ACHN (cell line): ENCODE results near the gene NOL4L.

Experiments
- DNase-seq: peaks from one replicate; pipeline ENCODE4 v3.0.0-alpha.2; 2015
- in situ Hi-C: cut with HindIII; loops from 2 replicates; pipeline ENCODE4 v1.10.0; 2017; ENCODE audit warnings: low sequenced_read_pairs, low pct_ligation_motif_present, low pct_unique_long_range_greater_than_20kb

Gene NOL4L

DNA sequence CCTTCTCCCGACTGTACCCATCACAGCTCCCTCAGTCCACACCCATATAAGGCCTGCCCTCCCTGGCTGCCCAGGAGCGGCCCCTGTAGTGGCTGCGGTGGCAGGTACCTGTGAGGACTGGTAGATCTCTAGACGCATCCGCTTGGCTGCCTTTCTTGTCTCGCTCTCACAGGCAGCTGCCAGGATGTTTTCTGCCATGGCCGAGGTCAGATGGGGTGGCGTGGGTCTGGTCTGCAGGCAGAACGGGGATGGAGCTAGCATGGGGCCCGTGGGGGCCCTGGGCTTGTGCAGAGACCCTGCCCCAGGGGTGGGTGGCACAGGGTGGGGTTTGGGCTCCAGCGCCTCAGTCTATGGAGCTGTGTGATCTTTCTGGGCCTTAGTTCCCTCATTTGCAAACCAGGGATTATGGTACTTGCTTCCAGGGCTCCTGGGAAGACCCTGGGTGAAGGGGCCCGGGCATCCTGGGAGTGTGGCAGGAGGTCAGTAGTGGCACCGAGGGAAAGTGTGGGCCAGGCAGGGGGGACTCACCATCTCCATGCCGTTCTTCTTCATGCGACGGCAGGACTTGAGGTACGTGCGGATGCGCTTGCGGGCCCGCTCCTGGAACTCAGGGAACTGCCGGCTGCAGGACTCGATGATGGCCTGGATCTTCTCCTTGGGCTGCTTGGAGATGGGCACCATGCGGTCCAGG is 132.2 kb downstream of the NOL4L start:
- no peak for DNase-seq
- in situ Hi-C loops: no loop called here

DNA sequence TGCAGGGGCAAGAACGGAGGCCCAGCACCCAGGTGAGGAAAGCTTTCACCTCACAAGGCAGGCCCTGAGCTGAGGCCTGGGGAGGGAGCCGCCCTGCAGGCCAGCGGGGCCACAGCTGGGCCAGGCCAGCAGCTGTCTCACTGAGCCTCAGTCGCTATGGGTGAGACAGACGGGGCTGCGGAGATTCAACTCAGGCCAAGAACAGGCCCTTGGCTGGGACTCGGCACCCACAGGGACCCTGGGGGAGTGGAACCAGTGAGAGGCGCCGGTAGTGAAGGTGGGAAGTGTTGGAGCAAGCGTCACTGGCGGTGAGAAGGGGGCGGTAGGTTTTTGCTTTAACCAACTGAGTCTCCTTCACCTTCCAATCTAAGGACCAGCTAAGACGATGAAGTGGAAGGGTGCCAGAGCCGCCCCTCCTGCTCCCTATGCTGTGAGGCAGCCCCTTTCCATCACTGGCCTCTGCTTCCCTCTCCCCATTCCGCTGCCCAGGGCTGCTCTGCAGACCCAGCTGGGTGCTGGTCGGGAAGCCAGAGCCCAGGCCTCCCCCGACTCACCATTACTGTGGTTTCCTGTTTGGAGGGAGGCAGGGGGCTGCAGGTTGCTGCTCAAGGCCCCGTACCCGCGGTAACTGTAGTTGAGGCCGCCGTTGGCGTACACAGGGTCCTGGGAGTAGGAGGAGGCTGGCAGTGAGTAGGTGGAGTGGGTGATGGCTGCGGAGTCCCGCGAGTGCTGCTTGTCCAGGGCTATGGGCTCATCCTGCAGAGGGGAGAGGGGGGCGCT is 133.3 kb downstream of the NOL4L start:
- in situ Hi-C loops: no loop called here
- DNase-seq: no peak

DNA sequence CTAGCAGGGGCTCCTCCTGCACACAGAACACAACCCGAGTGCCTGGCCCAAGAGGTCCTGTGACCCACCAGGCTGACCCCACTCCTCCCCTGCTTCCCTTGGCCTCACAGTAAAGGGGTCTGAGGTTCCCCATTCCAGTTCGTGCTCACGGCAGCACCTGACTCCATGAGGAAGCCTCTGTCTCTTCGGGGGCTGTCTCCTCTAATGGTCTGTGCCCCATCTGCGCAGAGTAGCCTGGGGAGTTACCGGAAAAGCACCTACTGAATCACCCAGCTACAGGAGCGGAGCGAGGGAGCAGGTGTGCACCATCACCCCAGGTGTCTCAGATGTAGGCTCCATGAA is 133.8 kb downstream of the NOL4L start:
- in situ Hi-C loops: no loop called here
- no peak for DNase-seq

DNA sequence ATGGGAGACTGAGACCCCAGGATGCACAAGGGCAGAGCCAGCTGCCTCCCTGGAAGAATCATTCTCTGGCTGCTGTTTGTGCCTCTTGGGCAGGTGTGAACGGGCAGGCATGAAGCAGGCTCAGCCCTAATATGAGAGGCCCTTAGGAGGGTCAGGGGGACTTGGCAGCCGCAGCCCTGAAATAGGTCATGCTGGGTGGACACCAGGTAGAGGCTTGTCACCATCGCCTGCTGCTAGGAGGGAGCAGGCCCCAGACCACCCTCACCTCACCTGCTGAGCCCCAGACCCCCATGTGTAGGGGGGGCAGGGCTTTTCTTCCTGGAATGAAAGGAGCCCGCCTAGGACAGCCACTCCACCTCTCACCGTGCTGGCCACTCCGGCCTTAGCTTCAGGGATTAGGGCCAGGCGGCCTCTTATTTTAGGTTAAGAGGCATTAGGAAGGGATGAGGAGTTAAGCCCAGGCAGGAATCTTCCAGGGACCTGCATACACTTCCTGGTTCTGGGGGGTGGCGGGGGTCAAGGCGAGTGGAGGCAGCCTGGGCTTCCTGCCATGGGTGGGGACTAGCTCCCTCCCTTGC is 134.6 kb downstream of the NOL4L start:
- DNase-seq: no peak
- in situ Hi-C loops: no loop called here

DNA sequence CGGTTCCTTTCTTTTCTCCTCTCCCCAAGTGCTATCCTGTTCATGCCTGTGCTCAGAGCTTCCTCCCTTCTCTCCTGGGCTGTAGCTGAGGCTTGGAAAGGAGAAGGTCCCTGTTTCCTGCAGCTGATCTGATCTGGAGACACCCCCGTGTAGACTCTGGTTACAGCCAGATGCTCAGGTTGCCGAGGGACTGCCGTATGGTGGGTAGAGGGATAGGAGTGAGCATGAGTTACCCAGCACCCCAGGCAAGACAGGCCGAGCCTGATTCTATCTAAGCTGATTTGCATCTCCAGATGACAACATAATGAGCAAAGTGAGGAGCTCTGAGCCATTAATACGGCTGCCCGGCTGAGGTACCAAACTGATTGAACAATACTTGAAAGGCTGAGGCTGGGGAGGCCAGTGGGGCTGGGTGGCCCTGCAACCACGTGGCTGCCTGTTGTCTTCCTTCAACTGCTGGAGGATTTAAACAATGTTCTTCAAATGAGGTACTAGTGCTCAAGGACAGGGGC is 135.2 kb downstream of the NOL4L start:
- DNase-seq: no peak
- in situ Hi-C loops: no loop called here

DNA sequence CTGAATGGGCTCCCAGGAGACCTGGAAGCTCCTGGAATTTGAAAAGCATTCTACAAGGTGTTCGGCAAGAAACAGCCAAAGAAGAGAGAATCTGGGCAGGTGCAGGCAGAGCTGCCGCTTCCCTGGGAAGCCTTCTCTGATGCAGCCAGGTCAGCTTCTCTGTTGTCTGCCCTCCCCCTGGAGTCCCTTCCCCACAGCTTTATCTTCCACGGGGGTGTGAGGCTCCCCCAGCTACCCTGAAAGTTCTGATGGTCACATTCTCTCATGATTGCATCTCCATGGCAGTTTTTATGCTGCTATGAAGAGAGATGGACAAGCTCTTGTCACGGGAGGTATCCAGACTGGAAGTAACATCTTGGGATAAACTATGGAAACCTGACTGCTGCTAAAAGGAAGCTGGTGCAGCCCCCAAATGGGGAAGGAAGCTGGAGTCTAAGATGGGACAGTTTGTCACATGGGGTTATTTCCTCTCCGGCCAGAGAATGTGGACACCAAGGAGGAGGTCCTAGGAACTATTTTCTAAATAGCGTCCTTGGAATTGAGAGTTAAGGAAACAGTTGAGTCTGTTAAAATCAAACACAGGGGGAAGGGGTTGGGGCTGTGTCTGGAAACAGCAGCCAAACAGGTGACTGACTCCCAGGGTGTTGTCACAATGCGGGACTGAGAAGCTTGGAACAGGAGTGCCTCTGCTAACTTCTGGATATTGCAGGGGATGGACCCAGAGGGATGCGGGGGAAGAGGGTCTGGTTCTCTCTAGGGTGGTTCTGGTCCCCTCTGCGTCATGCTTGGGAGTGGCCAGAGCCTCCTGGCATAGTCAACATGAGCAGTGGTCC is 135.9 kb downstream of the NOL4L start:
- no peak for DNase-seq
- in situ Hi-C loops: no loop called here

DNA sequence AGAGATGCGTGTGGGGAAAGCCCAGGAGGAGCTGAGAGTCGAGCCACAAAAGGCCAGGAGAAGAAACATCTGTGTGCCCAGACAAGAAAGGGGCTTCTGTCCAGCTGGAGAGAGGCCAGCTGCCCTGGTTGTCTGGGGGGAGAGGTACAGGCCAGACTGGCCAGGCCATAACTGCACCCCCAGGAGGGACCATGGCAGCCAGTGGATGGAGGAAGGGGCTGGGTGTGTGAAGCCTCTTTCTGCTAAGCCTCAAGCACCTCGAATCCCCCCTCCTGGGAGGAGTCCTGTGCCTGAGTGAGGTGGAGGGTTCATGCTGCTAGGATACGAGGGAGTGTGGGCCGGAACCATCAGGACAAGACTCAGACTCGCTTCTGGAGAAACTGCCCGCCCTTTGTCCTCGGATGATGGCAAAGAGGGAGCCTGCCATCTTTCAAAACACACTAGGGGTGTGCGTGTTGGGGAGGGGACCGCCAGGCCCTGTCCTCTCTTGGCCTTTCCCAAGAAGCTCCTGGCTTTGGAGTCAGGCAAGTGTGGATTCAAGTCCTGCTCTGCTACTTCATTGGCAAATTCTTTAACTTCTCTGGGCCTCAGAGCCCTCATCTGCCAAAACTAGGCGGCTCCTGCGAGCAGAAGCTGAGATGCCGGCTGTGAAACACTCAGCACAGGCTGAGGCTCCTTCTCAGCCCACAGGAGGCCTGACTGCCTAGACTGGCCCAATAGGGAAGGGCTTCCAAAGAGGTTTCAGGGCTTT is 136.7 kb downstream of the NOL4L start:
- DNase-seq: no peak
- in situ Hi-C loops: no loop called here

DNA sequence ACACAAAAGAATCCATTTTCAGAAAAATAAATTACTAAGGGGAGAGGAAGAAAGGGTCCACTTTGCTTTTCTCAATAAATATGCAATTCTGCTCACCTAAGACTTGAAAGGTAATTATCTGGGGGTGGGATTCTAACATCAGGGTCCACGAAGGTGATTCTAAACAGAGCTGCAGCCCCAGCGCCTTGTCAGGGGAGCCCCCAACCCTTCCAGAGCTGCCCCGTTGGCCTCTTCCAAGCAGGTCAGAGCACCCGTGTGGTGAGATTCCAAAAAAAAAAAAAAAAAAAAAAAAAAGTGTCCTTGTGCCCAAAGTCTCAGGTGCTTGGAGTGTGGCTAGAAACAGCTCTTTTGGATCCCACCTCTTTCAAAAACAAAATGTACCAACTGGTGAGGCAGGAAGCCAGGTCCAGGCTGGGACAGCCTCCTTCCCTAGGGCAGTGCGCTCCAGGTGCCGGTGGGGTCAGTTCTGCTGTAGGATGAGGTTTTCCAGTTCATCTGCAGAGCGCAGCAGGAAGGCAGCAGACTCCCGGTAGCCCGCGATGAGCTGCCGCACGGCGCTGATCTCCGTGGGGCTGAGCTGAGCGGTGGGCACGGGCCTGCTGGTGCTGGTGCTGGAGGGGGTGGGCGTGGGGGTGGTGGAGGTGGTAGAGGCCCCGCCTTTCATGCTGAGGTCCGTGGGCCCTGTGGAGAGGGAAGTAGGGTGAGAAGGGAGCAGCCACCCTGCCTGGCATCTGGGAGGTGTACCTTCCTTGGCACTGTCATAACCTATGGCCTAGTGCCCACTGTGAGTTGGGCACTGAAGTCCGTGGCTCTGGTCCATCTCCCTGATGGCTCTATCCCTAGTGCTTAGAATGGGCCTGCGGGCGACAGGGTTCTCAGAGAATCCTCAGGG is 137.8 kb downstream of the NOL4L start:
- no peak for DNase-seq
- in situ Hi-C loops: no loop called here

DNA sequence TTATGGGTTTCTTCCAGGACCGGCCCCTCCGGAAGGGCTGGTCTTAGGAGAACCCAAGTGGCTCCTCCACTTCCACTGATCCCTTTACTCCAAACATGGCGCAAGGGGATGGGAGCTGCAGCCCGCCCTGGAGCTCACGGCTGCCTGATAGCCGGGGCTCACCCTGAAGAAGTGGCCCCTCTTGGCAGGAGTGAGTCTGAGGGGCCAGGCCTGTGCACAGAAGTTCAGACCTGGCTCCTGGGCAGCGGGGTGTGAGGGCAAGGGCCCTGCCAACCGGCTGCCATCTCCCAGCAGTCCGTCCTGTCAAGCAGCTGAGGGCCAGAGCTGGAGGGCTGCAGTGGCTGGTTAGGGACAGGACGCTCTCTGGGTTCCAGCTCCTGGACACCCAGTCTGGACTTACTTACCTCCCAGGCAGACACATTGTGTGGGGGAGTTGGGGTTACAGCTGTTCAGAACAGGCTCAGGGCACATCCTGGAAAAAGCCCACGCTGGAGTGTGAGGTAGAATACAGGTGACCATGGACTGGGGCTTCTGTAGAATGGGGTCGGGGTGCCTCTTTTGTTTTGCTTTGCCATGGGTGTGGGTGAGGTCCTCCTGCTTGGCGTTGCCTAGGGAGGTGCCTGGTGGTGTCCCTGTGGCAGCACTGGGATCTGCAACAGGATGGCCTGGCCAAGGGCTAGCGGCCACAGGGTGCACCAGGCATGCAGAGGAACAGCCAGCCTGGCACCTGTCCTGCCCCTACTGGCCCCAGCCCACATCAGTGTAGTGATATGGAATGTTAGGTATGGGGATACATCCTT is 138.6 kb downstream of the NOL4L start:
- in situ Hi-C loops: no loop called here
- no peak for DNase-seq

DNA sequence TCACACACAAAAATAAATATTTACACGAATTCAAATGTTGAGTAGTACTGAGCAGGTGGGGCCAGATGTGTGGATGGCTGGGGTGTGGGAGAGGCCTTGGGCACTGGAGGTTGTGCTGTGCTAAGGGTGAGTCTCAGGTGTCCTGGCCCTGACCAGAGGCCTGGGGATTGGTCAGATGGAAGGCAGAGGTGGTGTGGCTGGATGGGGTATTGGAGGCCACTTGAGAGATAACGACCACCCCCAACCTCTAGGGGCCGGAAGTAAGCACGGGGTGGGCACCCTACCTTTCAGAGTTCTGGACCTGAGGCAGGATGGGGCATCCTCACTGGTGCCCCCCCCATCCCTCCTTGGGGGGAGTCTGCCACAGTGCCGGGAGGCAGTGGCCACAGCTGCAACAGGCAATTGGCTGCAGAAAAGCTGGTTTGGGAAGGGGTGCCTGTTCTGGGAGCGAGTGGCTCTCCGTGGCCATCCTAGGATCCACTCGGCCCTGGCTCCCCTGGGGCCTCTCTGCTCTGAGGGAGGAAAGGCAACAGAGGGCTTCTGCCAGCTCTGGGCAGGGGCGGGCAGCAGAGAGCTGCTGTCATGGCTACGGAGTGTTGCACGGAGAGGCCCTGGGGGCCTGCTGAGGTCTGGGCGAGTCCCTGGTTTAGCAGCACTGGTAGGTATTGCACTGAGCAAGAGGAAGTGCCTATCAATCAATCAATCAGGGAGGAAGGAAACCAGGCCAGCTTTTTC is 139.4 kb downstream of the NOL4L start:
- in situ Hi-C loops: no loop called here
- no peak for DNase-seq

DNA sequence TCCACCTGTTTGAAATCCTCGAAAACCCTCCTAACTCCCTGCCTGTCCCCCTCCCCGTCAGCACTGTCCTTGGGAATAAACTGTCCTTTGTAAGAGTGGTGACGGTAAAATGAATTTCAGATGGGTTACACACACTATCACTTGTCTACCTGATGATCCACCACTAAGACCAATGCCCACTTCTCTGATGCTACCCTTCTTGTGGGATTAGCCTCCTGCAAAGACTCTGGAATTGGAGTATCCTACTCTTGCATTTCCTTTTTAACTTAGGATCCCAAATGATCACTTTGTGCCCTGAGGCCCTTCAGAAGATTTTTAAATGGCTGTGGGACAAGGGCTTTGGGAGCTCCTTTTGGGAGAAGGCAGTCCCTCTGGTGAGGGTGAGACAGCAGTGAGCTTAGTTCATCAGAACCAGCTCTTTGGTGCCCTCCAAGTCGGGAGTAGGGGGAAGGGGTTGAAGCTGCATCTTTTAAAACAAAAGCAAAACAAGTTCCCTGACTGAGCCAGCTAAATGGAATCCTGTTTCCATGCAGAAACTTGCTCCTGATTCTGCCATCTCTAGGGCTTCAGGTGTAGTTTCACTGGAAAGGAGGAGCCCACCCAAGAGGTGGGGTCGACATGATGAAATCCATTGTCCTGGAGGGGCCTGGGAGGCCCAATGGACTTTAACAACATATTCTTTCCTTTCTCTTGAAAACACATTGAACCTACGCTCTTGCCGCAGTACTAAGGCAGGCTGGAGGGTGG is 140.5 kb downstream of the NOL4L start:
- in situ Hi-C loops: no loop called here
- no peak for DNase-seq

DNA sequence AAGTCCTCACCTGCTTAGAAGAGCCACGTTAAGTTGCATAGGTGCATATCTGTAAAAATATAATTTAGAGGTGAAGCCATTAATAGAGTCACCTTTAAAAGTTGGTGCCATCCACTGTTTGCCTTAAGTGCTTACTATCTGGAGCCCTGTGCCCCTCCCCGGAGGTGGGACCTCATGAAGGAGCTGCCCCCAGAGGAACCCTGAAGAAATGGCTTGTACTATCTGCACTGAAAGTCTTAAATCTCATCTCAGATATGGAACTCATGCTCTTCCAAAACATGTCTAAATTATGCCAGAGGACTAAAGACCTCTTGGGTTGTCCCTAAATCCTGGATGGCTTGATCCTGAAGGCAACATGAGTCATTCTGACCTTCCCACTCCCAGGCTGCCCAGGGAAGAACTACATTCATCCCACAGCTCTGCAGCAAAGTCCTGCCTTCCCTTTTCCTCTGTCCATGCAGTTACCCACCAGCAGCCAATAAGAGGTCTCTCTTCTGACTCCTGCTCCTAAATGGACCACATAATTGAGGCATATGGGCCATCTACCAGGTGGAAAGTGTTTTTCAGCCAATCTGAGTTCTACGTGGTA is 141.7 kb downstream of the NOL4L start:
- DNase-seq: no peak
- in situ Hi-C loops: no loop called here

DNA sequence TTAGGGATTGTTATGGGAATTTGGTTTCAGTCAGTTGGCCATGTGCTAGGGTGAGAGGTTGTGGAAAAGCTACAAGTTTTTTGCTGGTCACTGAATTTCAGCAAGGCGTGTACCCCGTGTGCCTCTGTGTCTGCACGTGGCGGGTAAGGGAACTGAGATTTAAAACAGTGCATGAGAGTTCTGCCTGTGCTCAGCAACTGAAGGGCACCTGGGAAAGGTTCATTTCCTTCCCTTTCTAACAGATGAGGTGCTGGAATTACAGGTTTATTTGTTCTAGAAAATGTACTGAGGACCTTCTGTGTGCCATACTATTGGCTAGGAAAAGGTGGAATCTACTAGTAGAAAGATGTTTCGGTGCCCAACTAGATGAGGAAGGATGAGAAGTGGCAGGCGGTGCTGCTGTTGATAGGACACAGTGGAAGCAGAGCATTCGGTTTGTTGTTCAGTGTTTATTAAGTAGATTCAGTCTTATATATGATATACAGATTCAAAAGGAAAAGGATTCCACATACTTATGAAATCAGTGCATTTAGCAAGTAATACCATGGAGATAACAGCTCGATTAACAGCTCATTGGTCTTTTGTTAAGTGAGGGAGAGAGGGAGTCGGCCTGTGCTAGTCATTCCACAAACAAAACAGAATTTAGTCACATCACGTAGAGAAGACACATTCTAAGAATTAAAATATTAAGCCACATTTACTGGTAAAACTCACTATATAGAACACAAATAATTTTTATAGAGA is 142.3 kb downstream of the NOL4L start:
- in situ Hi-C loops: no loop called here
- no peak for DNase-seq

DNA sequence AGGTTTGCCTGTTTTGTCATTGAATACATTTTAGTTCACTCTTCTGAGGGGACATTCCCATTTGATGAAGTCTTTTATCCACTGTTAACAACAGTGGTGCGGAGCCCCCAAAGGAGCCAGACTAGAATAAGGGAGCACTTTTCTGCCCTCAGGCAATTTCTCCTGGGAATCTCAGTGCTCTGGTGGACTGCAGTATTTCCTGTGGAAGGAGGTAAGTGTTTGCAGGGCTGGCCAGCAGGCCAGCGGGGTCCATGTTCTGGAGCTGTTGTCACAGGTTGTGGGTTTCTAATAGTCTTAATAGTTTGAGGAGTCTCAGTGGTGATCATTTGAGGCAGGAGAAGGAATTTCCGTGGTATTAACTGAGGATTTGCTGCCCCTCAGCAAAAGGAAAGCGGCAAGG is 143.5 kb downstream of the NOL4L start:
- in situ Hi-C loops: no loop called here
- no peak for DNase-seq

DNA sequence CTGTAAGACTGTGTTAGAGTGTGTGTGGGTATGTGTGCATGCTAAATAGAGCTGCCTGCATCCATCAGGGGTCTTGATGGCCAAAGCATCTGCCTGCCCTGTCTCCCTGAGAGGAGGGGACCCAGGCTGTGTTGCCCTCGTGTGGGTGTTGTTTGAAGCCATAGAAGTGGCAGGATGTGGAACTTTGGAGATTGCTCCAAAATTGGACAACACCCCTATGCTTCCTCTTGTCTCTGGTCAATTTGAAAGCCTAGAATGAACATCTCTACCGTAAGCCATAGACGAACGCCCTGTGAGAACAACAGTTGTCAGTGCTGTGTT is 144.4 kb downstream of the NOL4L start:
- no peak for DNase-seq
- in situ Hi-C loops: no loop called here
